GM20431 (cell line): Measurements from ENCODE around the gene C21orf58.

ENCODE experiments used
- in situ Hi-C: fragments of 300-500 bp; cut with MseI, MboI; formaldehyde crosslinking; loops from one replicate; pipeline ENCODE4 v1.15.0; 2020; ENCODE audit warnings: low sequenced_read_pairs; ENCODE audit not compliant: unreplicated experiment

Gene C21orf58

DNA sequence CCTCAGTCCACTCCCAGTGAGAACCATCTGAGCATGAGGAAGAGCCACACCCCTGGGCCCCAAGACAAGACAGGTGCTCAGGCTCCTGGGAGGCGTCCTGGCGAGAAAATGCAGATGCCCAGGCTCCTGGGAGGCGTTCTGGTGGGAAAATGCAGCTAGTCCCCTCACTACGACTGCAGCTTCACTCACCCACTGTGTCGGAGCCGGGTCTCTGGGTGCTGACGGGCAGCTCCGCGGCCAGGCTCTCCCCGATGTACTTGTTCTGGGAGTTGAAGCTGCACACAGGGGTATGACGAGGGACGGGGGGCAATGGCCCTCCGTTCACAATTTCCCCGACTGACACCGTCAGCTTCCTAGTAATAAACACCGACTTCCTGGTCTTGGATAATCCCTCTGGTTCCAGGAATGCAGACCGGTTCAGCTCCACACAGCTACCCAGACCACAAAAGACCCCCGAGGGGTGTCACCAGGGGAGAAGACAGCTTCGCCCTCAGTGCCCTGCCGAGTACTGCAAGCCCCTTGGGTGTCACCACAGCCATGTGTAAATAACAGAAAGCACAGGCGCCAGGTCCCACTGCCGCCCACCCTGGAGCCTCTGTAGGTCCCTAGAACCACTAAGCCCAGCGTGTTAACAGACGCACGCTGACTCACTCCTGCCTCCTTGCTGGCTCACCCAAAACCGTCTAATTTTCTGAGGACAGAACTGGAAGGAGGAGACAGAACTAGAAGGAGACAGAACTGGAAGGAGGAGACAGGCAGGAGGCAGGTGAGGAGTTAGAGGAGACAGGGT, 57.7 kb downstream of the C21orf58 start:
- in situ Hi-C loops = no loop called here

DNA sequence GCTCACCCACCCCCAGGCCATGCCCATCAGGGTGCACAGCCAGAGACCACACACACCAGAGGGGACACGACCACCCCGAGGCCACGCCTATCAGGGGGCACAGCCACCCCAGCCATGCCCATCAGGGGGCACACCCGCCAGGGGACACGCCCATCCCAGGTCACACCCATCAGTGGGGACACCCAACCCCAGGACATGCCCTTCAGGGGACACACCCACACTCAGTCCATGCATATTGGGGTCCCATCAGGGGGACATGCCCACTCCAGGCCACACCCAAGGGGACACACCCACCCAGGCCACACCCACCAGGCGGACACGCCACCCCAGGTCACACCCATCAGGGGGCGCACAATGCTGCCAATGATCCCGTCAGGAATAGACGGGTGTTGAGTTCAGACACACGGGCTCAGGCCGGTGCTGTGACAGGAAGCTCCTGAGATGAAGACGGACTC, 59.0 kb downstream of the C21orf58 start:
- in situ Hi-C loops = no loop called here

GRCh38 chr21:46264046-46264689, 59.5 kb downstream of the C21orf58 start:
- in situ Hi-C loops = no loop called here

- in situ Hi-C loops = no loop called here
Observed at GRCh38 chr21:46256501-46256994, 67.1 kb downstream of the C21orf58 start.

GRCh38 chr21:46255758-46256337, 67.8 kb downstream of the C21orf58 start:
- in situ Hi-C loops = no loop called here

DNA sequence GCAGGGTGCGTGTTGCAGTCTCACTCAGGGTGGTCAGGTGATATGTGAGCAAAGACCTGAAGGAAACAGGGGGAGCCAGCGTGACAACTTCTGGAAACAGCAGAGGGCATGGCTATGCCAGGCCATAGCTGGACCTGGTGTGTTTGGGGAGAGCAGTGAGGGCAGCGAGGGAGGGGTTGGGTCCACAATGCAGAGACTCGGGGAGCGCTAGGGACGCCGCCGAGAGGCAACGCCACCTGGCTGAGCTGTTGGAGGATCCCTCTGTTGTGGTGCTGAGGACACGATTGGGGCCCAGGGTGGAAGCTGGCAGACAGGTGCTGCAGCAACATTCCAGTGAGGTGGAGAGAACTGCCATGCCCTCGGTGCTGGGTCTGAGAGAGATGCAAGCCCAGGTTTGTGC, 68.5 kb downstream of the C21orf58 start:
- in situ Hi-C loops = no loop called here

DNA sequence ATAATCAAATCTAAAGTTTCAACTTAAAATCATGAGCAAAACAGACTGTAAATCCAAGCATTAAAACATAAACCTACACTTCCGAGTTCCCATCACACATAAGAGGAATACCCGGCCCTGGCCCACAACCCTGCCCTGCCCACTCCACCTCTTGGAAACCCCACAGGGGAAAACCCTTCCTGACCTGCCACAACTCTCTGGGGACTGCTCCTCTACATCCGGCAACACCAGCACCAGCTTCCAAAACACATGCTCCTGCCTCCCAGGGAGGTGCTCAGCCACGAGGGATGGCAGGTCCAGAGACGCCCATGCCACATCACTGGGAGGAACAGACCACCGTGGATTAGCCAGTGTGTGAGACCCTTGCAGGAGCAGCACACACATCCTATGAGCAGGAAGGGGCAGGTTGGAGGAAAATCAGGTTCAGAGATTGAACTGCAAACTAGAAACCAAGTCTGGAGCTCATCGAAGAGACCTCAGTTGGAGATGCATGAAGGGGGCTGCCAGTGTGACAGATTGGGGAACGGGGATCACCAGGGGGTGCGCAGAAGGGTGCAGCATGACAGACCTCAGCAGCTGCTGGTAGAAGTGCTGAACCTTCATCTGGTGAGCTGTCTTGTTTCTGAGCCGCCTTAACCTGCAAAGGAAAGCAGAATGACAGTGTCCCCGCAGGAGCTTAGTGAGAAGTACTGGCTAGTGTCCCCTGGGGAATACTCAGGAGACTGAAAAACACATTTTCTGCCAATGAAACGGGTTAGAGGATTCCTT, 69.3 kb downstream of the C21orf58 start:
- in situ Hi-C loops = no loop called here

DNA sequence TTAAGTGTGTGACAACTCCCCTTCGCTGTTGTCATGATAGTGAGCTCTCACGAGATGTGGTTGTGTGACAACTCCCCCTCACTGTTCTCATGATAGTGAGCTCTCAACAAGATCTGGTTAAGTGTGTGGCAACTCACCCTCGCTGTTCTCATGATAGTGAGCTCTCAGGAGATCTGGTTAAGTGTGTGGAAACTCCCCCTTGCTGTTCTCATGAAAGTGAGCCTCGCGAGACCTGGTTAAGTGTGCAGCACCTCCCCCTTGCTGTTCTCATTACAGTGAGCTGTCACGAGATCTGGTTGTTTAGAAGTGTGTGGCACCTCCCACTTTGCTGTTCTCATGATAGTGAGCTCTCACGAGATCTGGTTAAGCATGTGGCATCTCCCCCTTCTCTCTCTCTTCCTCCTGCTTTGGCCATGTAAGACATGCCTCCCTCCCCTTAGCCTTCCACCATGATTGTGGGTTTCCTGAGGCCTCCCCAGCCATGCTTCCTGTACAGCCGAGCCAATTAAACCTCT, 70.0 kb downstream of the C21orf58 start:
- in situ Hi-C loops = no loop called here

- in situ Hi-C loops = no loop called here
Observed at GRCh38 chr21:46252840-46253239, 70.8 kb downstream of the C21orf58 start.
